ENCODE results near the gene TBC1D22A. TPM values are rescaled to one million over a fixed set of nuclear protein-coding genes. Genes with fewer than 3 reads are reported as not detected.

TBC1D22A gene
- total and polyA plus RNA-seq, 2 experiments from 2014 or later = 15.3 to 19.8 TPM

- no peak for TF ChIP-seq EZH2 (IDR thresholded peaks at IDR 0.05; ENCODE audit: borderline replicate concordance)
- TF ChIP-seq, protein P1, sequence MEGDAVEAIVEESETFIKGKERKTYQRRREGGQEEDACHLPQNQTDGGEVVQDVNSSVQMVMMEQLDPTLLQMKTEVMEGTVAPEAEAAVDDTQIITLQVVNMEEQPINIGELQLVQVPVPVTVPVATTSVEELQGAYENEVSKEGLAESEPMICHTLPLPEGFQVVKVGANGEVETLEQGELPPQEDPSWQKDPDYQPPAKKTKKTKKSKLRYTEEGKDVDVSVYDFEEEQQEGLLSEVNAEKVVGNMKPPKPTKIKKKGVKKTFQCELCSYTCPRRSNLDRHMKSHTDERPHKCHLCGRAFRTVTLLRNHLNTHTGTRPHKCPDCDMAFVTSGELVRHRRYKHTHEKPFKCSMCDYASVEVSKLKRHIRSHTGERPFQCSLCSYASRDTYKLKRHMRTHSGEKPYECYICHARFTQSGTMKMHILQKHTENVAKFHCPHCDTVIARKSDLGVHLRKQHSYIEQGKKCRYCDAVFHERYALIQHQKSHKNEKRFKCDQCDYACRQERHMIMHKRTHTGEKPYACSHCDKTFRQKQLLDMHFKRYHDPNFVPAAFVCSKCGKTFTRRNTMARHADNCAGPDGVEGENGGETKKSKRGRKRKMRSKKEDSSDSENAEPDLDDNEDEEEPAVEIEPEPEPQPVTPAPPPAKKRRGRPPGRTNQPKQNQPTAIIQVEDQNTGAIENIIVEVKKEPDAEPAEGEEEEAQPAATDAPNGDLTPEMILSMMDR (IDR thresholded peaks at IDR 0.05; ENCODE audit: poor library complexity) = no peak
- TF ChIP-seq EZH2phosphoT487 (IDR thresholded peaks at IDR 0.05; ENCODE audit: low read depth, severe bottlenecking, unreplicated experiment) = no peak
- H2AFZ ChIP-seq = no peak overlapping the region
- no peak for DNase-seq (ENCODE audit: low spot score)
- no peaks in the 10 kb centered on the region for H3K27me3 ChIP-seq
- no peak overlapping the region for H3K4me2 ChIP-seq
- WGBS (ENCODE audit: low lambda C conversion rate, missing lambda C conversion rate) = 95% methylated on average over 10 of the region's 10 CpGs
- no peaks in the 10 kb centered on the region for H3K79me2 ChIP-seq
- H3K9me3 ChIP-seq (ENCODE audit: low read depth) = no peaks in the 10 kb centered on the region
- H3K36me3 ChIP-seq (replicated peaks; ENCODE audit: insufficient read depth, low read depth) = no peaks in the 10 kb centered on the region
- H3K4me3 ChIP-seq = no peak overlapping the region
- H4K20me1 ChIP-seq (ENCODE audit: insufficient read depth, poor library complexity, severe bottlenecking) = no peaks in the 10 kb centered on the region
- H3K9me2 ChIP-seq (replicated peaks; ENCODE audit: insufficient read depth) = no peaks in the 10 kb centered on the region
- H3K27ac ChIP-seq = no peak overlapping the region
- no peaks in the 10 kb centered on the region for H3K4me1 ChIP-seq (ENCODE audit: insufficient read depth)
Observed at GRCh38 chr22:47151490-47151889, 389.0 kb downstream of the TBC1D22A start.

DNA sequence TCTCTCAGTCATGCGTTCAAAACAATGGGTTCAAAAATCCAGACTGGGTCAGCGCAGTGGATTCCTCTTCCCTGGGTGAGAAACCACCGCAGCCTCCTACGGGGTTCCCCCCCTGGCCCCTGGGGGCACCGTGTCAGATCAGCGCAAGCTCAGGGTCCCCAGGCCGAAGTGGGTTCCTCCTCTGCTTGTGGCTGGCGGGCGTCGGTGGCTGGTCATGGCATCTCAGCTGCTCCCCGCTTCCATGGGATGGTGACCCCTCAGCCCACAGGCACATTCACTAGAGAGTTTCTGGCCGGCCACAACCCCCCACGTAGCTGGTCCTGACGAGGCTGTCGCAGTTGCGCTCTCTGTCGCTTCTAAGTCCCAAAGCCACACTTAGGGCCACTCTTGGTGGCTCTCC lies 389.8 kb downstream of the TBC1D22A start:
- H3K79me2 ChIP-seq = no peaks in the 10 kb centered on the region
- H3K27me3 ChIP-seq = no peaks in the 10 kb centered on the region
- H3K4me3 ChIP-seq = no peak overlapping the region
- H3K4me2 ChIP-seq = no peak overlapping the region
- H3K36me3 ChIP-seq (replicated peaks; ENCODE audit: insufficient read depth, low read depth) = no peaks in the 10 kb centered on the region
- H3K9me3 ChIP-seq (ENCODE audit: low read depth) = no peaks in the 10 kb centered on the region
- H3K9me2 ChIP-seq (replicated peaks; ENCODE audit: insufficient read depth) = no peaks in the 10 kb centered on the region
- TF ChIP-seq EZH2phosphoT487 (IDR thresholded peaks at IDR 0.05; ENCODE audit: low read depth, severe bottlenecking, unreplicated experiment) (no peak), EZH2 (IDR thresholded peaks at IDR 0.05; ENCODE audit: borderline replicate concordance) (no peak)
- TF ChIP-seq, protein P1 (IDR thresholded peaks at IDR 0.05; ENCODE audit: poor library complexity) = no peak
- no peaks in the 10 kb centered on the region for H4K20me1 ChIP-seq (ENCODE audit: insufficient read depth, poor library complexity, severe bottlenecking)
- 94% methylated on average over 17 of the region's 17 CpGs for whole genome bisulfite sequencing (ENCODE audit: low lambda C conversion rate, missing lambda C conversion rate)
- no peaks in the 10 kb centered on the region for H3K4me1 ChIP-seq (ENCODE audit: insufficient read depth)
- H2AFZ ChIP-seq = no peak overlapping the region
- H3K27ac ChIP-seq = no peak overlapping the region
- no peak for DNase-seq (ENCODE audit: low spot score)

- Histone ChIP-seq H4K20me1 (ENCODE audit: insufficient read depth, poor library complexity, severe bottlenecking) (no peaks in the 10 kb centered on the region), H3K4me2 (no peak overlapping the region), H3K79me2 (no peaks in the 10 kb centered on the region), H3K4me1 (ENCODE audit: insufficient read depth) (no peaks in the 10 kb centered on the region), H3K27ac (no peak overlapping the region), H3K9me3 (ENCODE audit: low read depth) (no peaks in the 10 kb centered on the region), H3K9me2 (replicated peaks; ENCODE audit: insufficient read depth) (no peaks in the 10 kb centered on the region), H3K36me3 (replicated peaks; ENCODE audit: insufficient read depth, low read depth) (no peaks in the 10 kb centered on the region), H3K4me3 (no peak overlapping the region), H3K27me3 (no peaks in the 10 kb centered on the region), H2AFZ (no peak overlapping the region)
- no peak for TF ChIP-seq EZH2 (IDR thresholded peaks at IDR 0.05; ENCODE audit: borderline replicate concordance)
- no peak for TF ChIP-seq EZH2phosphoT487 (IDR thresholded peaks at IDR 0.05; ENCODE audit: low read depth, severe bottlenecking, unreplicated experiment)
- TF ChIP-seq, protein P1 (IDR thresholded peaks at IDR 0.05; ENCODE audit: poor library complexity) = no peak
- 77% methylated on average over 6 of the region's 6 CpGs for WGBS (ENCODE audit: low lambda C conversion rate, missing lambda C conversion rate)
- no peak for DNase-seq (ENCODE audit: low spot score)
Observed at GRCh38 chr22:47152938-47153337, 390.5 kb downstream of the TBC1D22A start.
